Activated T-helper 1 cell treated with anti-CD3 and anti-CD28 coated beads, Interleukin-2, amount 50 U/mL, for 16 hours (primary cell): ENCODE data around the gene ACKR2.
A peak's percentile ranks its signal among the peaks of the same experiment; 100 is the strongest.
"Not testable (repeated sequence)": the region's sequence is repeated elsewhere in the genome, so short reads cannot be mapped to it uniquely, and the experiment has no call there.

ENCODE experiments used
- DNase-seq, 2 donors: peaks; one replicate each; pipeline ENCODE4 v3.0.0-alpha.2; 2020; ENCODE audit warnings: low read depth in 1 of 2, low spot score in 1 of 2

Gene ACKR2

DNA sequence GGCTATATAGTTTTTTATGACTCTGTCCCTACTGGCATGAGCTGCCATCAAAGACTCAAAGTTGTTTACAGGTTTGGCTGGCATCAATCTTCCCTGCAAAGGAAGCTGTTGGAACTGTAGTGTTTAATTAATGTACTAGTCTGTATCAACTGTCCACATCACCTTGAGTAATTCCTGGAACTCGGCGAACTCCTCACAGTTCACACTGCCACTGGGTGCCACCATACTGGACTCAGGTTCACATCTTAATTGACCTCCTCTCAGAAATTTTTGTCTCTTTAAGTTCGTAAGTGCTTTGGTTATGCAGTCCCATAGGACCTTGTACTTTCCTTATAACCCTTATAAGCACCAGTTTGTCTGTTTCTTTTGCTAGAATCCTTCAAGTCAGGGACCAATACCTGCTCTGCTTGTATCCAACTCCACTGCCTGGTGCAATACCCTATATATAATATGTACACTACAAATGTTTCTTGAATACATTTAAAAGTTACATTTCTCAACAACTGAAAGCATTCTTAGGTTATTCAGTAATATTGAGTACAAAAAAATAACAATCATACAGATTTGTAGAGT, 8.1 kb upstream of the ACKR2 start:
- DNase-seq = no peak

DNA sequence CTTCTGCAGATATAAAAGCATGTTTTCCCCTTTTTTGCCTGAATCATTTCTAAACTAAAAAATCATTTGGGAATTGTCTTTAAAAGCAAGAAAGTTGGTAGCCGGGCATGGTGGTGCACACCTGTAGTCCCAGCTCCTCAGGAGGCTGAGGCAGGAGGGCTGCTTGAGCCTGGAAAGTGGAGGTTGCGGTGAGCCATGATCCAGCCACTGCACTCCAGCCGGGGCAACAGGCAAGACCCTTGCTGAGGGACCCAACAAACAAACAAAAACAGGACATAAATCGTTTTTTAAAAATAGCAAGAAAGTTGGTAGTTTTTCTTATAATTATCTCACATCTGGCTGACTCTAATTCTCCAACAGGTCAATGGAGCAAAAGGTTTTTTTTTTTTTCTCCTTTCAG, 7.5 kb upstream of the ACKR2 start:
- DNase-seq = no peak

DNA sequence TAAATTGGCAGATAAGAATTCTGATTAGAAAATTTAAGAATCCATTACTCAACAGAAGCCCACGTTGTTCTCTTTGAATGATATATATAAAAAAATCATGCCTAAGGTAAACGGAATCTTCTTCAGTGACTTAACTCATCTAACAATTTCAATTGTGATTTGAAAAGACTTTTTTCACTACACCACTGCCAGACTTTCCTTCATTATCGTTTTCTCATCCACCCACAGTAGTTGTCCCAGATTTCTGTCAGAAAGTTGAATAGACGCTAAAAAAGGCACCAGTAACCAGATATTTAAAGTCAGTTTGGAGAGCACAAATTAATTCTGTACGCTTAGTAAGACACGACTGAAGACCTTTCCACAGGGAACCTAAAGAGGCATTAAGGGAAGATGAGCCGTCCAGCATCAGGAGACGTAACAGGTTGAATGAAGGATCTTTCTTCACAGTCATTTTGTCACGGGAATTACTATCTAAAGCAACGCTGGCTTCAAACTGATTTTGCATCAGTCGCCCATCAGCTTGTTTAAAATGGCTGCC, 6.3 kb upstream of the ACKR2 start:
- DNase-seq = no peak

DNA sequence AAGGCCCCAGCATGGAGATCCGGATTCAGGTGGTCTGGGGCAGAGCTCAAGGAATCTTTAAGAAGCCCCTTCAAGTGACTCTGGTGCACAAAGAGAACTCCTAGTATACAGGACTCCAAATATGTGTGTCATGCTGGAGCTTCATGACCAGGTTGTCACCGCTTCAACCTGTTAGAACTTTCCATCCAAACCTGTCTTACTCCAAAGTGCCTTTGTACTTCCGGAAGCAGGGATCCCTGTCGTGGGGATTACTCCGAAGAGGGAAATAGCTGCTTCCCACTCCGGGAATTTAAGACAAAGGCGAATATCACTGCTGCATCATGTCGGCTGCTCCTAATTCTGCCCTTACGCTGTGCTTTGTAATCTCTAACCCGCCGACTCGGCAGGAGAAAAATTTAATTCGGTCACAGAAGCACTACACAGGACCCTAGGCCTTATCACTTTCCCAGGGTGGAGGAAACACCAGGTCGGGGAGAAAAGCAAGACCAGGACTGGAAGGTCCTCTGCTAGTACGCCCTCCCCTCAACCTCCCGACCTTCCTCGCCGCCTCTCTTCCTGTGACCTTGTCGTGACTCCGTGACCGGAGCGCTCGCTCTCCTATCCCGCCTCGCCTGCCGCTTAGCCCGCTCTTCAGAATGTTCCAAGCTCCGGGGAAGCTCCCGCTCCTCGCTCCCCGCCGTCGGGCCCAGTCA, 5.7 kb upstream of the ACKR2 start:
- DNase-seq = peak in 1 of 2 donors; percentile 3

DNA sequence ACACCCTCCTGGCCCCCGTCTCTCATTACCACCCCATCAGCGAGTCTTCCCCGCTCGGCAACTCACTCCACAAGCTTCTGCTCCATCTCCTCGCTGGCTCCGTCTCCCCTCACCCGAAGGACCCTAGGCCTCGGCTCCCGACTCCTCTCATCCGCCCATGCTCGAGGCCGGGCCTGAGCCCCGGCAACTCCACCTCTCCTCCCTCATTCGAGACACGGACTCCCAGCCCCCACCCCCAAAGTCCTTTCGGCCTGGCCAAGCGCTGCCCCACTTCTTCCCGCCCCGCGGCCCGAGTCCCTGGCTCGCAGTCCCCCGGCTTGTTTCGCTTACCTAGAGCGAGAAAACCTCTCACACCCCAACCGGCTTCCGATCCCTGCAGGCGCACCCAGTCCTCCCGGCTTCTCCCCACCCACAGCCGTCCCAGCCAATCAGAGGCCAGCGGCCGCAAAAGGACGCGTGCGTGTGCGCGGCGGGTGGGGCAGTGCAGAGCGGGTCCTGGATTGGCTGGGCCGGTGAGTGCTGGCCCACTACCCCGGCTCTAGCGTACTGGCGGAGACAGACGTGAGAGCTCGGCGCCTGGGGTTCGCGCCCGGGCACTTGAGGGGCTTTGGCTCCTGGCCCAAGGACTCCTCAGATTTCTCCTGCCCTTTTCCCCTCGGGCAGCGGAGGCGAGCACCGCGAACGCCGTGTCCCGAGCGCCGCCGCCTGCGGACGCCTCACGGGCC, 5.0 kb upstream of the ACKR2 start, which contains the start of gene HIGD1A:
Gene HIGD1A (minus strand): TSS at position 385 of the 725 bp plus-strand sequence. CDS start 10,237 bp downstream, outside the sequence.
- DNase-seq = peak; percentile 81 to 89

DNA sequence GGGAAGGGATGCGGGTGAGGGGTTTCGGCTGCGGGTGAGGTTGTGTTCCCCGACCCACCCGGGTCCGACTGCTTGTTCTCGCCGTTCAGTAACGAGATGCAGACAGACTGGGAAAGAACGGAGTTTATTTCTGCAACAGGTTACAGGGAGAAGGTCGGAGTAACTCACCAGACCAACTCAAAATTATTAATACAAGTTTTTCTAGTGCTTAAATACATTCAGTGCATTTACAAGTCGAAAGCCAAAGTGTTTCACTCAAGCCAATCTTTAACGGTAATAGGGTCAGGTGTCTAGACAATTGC, 4.5 kb upstream of the ACKR2 start:
- DNase-seq = no peak

DNA sequence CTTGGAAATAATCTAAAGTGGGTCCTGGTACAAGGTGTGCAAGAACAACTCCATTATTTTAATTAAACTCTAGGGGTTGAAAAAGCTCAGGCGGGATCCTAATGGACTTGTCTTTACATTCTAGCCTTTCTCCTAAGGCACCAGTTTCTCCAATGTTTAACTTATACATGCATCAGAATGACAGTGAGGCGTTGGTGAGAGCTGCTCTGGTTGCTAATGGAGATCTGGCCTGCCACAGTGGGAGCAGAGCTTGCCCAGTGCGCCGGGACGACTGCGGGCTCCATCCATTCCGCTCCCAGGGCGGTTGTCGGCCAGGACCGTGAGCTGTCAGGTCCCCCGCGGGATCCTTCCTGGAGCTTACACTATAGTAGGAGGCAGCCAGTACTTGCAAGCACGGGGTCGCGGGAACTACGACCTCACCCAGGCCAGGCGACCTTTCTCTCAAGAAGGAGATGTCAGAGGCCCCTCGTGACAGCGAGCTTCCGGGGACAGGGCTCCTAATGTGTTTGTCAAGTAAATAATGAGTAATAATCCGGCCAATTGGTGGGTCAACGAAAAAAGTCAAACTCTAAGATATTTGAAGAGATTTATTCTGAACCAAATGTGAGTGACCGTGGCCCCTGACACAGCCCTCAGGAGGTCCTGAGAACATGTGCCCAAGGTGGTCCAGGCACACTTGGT, 4.0 kb upstream of the ACKR2 start:
- DNase-seq = no peak

DNA sequence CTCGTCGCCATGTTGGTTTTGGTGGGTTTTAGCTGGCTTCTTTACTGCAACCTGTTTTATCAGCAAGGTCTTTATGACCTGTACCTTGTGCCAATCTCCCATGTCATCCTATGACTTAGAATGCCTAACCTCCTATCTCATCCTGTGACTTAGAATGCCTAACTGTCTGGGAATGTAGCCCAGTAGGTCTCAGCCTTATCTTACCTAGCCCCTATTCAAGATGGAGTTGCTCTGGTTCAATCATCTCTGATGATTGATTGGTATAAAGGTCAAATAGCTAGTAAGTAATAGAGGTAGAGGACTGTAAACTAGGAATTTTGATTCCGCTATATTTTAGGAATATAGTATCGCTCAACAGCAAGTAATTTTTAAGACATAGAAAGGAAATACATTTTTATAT, 1.3 kb upstream of the ACKR2 start:
- no peak for DNase-seq

DNA sequence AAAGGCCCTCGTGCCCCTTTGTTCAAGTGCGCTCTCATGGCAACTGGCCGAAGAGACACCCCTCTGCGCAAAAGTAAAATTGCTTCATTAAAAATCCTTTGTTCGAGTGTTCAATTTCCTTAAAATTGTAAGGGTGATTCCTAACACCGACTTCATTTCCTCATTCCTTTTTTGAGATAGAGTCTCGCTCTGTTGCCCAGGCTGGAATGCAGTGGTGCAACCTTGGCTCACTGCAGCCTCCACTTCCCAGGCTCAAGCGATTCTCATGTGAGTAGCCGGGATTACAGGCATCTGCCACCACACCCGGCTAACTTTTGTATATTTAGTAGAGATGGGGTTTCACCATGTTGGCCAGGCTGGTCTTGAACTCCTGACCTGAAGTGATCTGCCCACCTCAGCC, 1.5 kb downstream of the ACKR2 start:
- DNase-seq = not testable (repeated sequence)

DNA sequence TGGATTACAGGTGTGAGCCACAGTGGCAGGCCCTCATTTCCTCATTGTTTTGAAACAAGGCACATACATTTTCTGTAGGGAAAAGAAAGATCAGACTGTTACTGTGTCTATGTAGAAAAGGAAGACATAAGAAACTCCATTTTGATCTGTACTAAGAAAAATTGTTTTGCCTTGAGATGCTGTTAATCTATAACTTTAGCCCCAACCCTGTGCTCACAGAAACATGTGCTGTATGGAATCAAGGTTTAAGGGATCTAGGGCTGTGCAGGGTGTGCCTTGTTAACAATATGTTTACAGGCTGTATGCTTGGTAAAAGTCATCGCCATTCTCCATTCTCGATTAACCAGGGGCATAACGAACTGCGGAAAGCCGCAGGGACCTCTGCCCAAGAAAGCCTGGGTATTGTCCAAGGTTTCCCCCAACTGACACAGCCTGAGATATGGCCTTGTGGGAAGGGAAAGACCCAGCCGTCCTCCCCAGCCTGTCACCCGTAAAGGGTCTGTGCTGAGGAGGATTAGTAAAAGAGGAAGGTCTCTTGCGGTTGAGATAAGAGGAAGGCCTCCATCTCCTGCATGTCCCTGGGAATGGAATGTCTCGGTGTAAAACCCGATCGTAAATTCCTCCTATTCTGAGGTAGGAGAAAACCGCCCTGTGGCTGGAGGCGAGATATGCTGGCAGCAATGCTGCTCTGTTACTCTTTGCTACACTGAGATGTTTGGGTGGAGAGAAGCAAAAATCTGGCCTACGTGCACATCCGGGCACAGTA, 2.1 kb downstream of the ACKR2 start:
- DNase-seq = not testable (repeated sequence)

DNA sequence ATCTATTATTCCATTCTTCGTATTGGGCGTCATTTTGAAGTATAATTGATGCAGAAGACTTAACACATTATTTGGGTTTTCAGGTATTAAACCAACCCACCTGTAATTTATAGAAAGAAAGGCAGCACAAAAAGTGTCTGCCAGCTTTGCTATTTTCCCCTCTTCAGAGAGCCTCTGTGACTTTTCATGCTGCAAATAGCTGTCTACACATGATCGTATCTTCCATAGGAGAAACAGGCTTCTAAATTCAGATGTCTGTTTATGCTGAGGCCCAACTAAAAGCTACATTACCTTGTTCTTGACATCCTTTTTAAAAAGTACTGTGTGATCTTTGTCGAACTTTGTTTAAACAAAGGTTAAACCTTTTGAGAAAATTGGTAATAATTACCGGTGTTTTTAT, 5.0 kb downstream of the ACKR2 start:
- DNase-seq = no peak

DNA sequence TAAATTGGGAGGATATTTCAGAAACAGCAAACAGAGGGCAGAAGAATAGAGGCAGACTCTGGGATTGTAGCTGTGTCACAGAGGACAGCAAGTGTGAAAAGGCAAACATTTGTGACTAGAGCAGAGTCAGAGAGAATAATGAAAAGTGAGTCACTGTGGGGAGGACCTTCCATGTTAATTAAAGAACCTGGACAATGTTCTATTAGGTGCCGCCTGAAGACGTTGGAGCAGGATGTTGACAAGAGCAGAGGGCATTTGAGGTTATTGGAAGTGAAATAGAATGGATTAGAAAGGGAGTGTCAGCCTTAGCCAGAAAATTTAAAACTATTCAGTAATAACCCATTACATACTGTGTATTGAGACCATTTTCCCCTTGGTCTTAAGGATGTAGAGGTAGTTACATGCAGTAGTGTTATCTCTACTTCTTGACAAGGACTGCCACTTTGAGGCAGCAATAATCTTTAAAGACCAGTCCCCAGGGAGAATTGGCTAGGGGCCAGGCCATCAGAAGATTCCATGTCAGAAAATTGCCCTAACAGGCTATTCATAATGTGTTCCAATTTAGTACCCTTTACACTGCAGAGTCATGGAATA, 5.8 kb downstream of the ACKR2 start:
- DNase-seq = no peak

DNA sequence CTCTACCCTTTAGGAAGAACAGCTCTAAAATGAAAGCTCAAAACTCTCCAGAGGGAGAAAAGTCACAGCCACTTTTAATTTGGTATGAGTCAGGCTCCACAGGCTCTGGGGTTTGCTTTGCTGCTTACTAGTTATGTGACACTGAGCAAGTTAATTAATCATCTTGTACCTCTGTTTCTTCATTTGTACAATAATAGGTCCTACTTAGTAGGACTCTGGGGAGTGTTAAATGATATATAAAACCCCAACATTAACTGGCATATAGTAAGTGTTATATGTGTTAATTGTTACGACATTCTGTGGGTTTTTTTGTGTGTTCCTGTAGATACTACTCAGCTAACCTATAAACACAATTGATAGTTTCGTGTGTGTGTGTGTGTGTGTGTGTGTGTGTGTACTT, 6.6 kb downstream of the ACKR2 start:
- DNase-seq = no peak

DNA sequence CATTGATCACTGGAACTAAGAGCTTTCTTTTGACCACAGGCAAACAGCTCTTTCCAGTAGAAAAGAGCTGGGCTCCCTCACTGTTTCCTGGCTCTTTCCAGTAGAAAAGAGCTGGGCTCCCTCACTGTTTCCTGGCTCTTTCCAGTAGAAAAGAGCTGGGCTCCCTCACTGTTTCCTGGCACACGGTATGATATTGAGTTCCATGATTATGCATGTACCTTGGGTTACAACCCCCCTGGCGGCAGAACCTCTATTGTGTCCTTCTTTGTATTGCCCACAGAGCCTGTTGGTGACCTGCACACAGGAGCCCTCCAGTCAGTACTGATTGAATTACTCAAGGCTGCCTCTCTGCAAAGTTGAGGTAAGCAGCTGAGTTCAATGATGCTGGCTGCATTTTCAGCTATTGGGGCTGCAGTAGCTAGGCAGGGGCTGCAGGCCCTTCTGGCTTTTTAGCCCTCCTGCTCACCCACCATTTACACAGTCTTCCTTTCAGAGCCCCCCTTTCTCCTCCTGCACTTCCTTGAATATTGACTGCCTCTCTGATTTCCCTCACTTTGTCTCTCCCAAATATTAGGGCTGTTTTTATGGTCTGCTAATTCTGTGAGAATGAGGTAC, 10.2 kb downstream of the ACKR2 start:
- DNase-seq = no peak

DNA sequence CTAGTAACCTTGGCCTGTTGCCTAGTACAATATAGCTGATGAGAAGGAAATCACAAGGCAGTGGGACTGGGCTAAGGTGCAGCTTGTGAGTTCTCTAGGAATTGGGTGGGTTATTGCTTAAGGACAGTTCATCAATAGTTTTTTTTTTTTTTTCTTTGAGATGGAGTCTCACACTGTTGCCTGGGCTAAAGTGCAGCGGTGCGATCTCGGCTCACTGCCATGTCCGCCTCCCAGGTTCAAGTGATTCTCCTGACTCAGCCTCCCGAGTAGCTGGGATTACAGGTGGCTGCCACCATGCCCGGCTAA, 11.5 kb downstream of the ACKR2 start:
- no peak for DNase-seq

DNA sequence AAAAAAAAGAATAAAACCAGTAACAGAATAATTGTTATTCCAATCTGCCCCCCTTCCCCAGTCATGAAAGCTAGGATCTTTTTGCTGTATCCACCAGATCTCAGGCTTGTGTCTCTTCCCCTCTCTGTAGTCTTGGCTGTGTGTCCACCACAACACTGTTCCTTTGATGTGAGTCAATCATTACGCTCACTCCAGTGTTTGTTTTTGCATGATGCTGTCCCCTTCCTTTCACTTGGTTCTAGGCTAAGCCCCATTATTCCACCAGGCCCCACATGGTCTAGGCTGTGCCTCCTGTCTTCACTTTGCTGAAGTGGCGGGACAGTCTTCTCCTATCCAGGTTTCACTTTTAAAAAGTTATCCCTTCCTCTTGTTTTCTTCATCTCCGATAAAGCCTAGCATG, 13.6 kb downstream of the ACKR2 start:
- no peak for DNase-seq

DNA sequence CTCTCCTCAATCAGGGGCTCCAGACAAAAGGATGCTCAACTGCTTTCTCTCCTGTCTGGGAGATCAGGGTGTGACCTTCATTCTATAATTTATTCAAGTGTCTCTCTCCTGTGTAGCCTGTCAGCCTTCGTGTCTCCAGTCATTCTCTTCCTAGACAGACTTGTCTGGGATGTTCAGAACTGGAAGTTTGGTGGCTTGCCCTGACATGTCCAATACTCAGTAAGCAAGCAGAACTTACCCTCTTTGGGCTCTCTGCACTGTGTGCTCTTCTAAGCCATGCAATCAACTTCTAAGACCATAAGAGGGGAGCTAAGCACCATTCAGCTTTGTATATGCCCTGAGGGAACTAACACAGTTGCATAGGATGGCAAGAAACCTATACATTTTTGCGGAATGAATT, 14.1 kb downstream of the ACKR2 start:
- DNase-seq = no peak

DNA sequence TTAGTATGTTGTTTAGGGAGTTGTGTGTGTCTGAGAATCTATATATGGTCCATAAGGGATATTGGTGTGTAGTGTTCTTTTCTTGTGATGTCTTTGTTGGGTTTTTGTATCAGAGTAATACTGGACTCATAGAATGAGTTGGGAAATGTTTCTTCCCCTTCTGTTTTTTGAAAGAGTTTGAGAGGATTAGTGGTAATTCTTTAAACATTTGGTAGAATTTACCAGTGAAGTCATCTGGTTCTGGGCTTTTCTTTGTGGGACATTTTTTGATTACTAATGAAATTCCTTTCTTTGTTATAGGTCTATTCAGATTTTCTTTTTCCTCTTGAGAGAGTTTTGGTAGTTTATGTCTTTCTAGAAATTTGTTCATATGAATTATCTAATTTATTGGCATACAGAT, 16.9 kb downstream of the ACKR2 start:
- DNase-seq = no peak

DNA sequence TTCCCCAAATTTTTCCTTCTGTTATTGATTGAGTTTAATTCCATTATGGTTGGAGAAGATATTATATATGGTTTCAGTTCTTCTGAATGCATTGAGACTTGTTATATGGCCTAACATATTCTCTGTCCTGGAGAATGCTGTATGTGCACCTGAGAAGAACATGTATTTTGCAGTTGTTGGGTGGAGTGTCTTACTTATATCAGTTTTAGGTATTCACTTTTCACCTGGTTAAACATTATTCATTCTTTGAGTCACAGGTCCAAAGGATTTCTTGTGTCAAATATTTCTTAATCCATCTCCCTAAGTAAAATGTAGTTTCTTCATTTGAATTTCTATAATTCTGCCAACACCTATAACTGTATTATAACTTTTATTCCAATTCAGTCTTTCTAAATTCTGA, 17.8 kb downstream of the ACKR2 start:
- no peak for DNase-seq

DNA sequence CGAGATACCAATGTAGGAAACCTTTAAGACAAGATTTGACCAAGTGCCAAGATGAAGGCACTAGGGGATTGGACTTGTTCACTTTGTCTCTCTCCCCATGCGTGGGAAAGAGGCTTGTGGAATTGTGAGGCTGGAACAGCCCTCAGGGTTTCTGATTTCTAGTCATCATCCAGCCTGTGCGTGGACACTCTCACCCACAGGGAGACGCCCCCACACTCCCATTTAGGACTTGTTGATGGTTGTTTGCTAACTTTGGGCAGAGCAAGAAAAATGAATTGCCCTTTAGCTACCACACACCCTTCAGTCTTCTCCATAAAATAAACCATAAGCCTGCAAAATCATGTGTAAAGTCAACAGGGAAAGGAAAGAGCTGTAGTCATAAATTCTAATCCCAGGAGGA, 18.4 kb downstream of the ACKR2 start:
- no peak for DNase-seq
